OCI-LY3 (cell line): ENCODE results near the gene CNTRL.

Experiments used
- EZH2phosphoT487 ChIP-seq: fragments of 200-600 bp; shearing (Covaris generic); IDR thresholded peaks from 2 replicates; pipeline ENCODE4 v1.6.1; 2018; ENCODE audit warnings: antibody characterized with exemption, mixed run types, low read depth
- TF ChIP-seq, protein P1 (sequence below): fragments of 200-600, 300-600 bp; sonication (generic); IDR thresholded peaks from 2 replicates; pipeline ENCODE4 v1.5.1; 2014; ENCODE audit warnings: antibody characterized with exemption, low read length, low read depth

DNA sequence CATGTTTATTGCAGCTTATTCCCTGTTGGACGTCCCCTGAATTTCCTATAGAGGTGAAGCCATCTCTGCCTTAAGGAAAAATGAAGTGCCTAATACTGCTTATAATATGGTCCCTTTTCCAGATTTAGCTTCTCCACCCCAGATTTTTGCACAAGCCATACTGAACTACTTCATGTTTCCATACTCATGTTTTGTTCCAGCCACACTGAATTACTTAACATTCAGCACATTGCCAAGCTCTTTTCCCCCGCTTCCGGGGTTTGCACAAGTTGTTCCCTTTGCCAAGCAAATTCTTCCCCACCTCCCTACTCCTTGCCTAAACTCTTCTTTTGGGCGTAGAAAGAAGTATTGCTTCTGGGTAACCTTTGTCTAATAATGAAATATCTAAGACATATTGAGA lies 1.7 kb upstream of the CNTRL start:
- TF ChIP-seq, protein P1, sequence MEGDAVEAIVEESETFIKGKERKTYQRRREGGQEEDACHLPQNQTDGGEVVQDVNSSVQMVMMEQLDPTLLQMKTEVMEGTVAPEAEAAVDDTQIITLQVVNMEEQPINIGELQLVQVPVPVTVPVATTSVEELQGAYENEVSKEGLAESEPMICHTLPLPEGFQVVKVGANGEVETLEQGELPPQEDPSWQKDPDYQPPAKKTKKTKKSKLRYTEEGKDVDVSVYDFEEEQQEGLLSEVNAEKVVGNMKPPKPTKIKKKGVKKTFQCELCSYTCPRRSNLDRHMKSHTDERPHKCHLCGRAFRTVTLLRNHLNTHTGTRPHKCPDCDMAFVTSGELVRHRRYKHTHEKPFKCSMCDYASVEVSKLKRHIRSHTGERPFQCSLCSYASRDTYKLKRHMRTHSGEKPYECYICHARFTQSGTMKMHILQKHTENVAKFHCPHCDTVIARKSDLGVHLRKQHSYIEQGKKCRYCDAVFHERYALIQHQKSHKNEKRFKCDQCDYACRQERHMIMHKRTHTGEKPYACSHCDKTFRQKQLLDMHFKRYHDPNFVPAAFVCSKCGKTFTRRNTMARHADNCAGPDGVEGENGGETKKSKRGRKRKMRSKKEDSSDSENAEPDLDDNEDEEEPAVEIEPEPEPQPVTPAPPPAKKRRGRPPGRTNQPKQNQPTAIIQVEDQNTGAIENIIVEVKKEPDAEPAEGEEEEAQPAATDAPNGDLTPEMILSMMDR = no peak
- TF ChIP-seq EZH2phosphoT487 = no peak
